Medulla oblongata (tissue), 1 donor: ENCODE data around the gene PJA1.

ENCODE experiments used
- DNase-seq: peaks from one replicate; pipeline ENCODE4 v3.0.0-alpha.2; 2015; ENCODE audit errors: extremely low spot score

Gene PJA1

GRCh38 chrX:69113723-69114122 is 51.5 kb downstream of the PJA1 start:
- no peak for DNase-seq
